ENCODE measurements around the gene SLC22A2.

GRCh38 chr6:160222491-160222890 lies 36.1 kb downstream of the SLC22A2 start:
- no peak for TF ChIP-seq EZH2phosphoT487 (IDR thresholded peaks at IDR 0.05; ENCODE audit: borderline replicate concordance, low read depth, low read length)
- TF ChIP-seq, protein P1, sequence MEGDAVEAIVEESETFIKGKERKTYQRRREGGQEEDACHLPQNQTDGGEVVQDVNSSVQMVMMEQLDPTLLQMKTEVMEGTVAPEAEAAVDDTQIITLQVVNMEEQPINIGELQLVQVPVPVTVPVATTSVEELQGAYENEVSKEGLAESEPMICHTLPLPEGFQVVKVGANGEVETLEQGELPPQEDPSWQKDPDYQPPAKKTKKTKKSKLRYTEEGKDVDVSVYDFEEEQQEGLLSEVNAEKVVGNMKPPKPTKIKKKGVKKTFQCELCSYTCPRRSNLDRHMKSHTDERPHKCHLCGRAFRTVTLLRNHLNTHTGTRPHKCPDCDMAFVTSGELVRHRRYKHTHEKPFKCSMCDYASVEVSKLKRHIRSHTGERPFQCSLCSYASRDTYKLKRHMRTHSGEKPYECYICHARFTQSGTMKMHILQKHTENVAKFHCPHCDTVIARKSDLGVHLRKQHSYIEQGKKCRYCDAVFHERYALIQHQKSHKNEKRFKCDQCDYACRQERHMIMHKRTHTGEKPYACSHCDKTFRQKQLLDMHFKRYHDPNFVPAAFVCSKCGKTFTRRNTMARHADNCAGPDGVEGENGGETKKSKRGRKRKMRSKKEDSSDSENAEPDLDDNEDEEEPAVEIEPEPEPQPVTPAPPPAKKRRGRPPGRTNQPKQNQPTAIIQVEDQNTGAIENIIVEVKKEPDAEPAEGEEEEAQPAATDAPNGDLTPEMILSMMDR (conservative IDR thresholded peaks at IDR 0.05; ENCODE audit: low read length) = no peak

All from OCI-LY7 (cell line).